Keratinocyte (primary cell): Measurements from ENCODE around the gene TLR4.

Experiments
- CTCF ChIP-seq, 3 experiments: IDR thresholded peaks in 1 of 3; conservative IDR thresholded peaks in 1 of 3; optimal IDR thresholded peaks in 1 of 3; 2 replicates in 2 of 3; 3 replicates in 1 of 3; pipeline versions ENCODE3 to v1.5.1; 2011; ENCODE audit warnings: low read length in 3 of 3, mild to moderate bottlenecking in 3 of 3, moderate library complexity in 2 of 3, control low read depth in 1 of 3, inconsistent platforms in 1 of 3; ENCODE audit not compliant: insufficient read depth in 2 of 3; ENCODE audit errors: extremely low read depth in 1 of 3
- EZH2 ChIP-seq: IDR thresholded peaks from one replicate; pipeline ENCODE4 v1.6.1; 2012; ENCODE audit warnings: inconsistent platforms, mild to moderate bottlenecking, low read length, moderate library complexity

- TF ChIP-seq EZH2 (no peak), CTCF (optimal IDR thresholded peaks at IDR 0.05 in 1 of 3, IDR thresholded peaks at IDR 0.05 in 1 of 3, conservative IDR thresholded peaks at IDR 0.05 in 1 of 3; ENCODE audit: extremely low read depth in 1 of 3, insufficient read depth in 2 of 3, low read length in 3 of 3) (no peak)
These were observed 39.8 kb upstream of the TLR4 start for GRCh38 chr9:117664419-117664818.
